B cell (primary cell): ENCODE data around the gene S100A5. TPM values are rescaled to one million over a fixed set of nuclear protein-coding genes. Genes with fewer than 3 reads are reported as not detected.

Experiments used
- ATAC-seq: fragments of 200-7000 bp; cut with Tn5 transposase; one replicate; pipeline ENCODE4 v1.10.0; 2021; ENCODE audit warnings: low read depth, mild to moderate bottlenecking, moderate number of reproducible peaks, moderate library complexity
- CTCF ChIA-PET: fragments of 350-600 bp; sonication (Branson Sonifier 250); formaldehyde crosslinking; loops from one replicate; lab custom pipeline; 2021; ENCODE audit warnings: antibody characterized with exemption, inconsistent platforms; lab: Charles Lee
- POLR2A ChIA-PET: fragments of 350-600 bp; sonication (Branson Sonifier 250); formaldehyde crosslinking; loops from one replicate; lab custom pipeline; 2021; ENCODE audit warnings: antibody characterized with exemption; lab: Charles Lee
- DNase-seq: peaks from one replicate; pipeline ENCODE4 v3.0.0; 2013
- H2AFZ ChIP-seq: 2 replicates; pipeline ENCODE4 v1.6.1; 2012; ENCODE audit warnings: mild to moderate bottlenecking, low read depth, low read length; ENCODE audit not compliant: insufficient read depth, poor library complexity, severe bottlenecking
- H3K27ac ChIP-seq, 2 donors: 1 replicate in 1 of 2; 2 replicates in 1 of 2; pipeline ENCODE4 v1.5.1; 2012 to 2013; ENCODE audit warnings: low read length in 2 of 2, mild to moderate bottlenecking in 2 of 2, moderate library complexity in 1 of 2
- H3K27me3 ChIP-seq, 4 experiments: fragments of 200-600 bp in 1 of 4; sonication (generic) in 1 of 4; replicated peaks in 1 of 4; 1 replicate in 2 of 4; 2 replicates in 2 of 4; pipeline versions ENCODE4 v1.6.1 to v1.7.0; 2013 to 2016; ENCODE audit warnings: low read length in 3 of 4, mild to moderate bottlenecking in 2 of 4, mixed read lengths in 1 of 4, moderate library complexity in 1 of 4; ENCODE audit not compliant: insufficient read depth in 4 of 4, control insufficient read depth in 3 of 4; ENCODE audit errors: control extremely low read depth in 1 of 4
- H3K36me3 ChIP-seq, 2 experiments: replicated peaks in 1 of 2; 1 replicate in 1 of 2; 2 replicates in 1 of 2; pipeline versions ENCODE4 v1.6.1 to v1.7.1; 2013; ENCODE audit warnings: low read length in 1 of 2; ENCODE audit not compliant: insufficient read depth in 2 of 2, control insufficient read depth in 1 of 2; ENCODE audit errors: control extremely low read depth in 1 of 2, extremely low read depth in 1 of 2
- H3K4me1 ChIP-seq, 2 donors: fragments of 200-600 bp in 1 of 2; sonication (generic) in 1 of 2; 1 replicate in 1 of 2; 2 replicates in 1 of 2; pipeline versions ENCODE4 v1.5.1 to v1.6.1; 2013 to 2017; ENCODE audit warnings: low read length in 2 of 2; ENCODE audit not compliant: control insufficient read depth in 2 of 2, insufficient read depth in 2 of 2
- H3K4me2 ChIP-seq: replicated peaks from 2 replicates; pipeline ENCODE3; 2012; ENCODE audit warnings: mild to moderate bottlenecking, low read depth, low read length; ENCODE audit not compliant: poor library complexity, severe bottlenecking
- H3K4me3 ChIP-seq, 5 experiments: fragments of 200-600 bp in 1 of 5; sonication (generic) in 1 of 5; 1 replicate in 3 of 5; 2 replicates in 2 of 5; pipeline versions ENCODE4 v1.5.1 to v1.7.0; 2011 to 2016; ENCODE audit warnings: low read length in 4 of 5, mild to moderate bottlenecking in 4 of 5, low read depth in 2 of 5, control low read depth in 1 of 5, moderate library complexity in 1 of 5; ENCODE audit not compliant: insufficient read depth in 1 of 5; ENCODE audit errors: control extremely low read depth in 1 of 5, extremely low read depth in 1 of 5
- H3K79me2 ChIP-seq: fragments of 200-600 bp; sonication (generic); one replicate; pipeline ENCODE4 v1.6.0; 2016; ENCODE audit warnings: low read length; ENCODE audit not compliant: control insufficient read depth, insufficient read depth
- H3K9ac ChIP-seq: fragments of 200-600 bp; sonication (generic); 2 replicates; pipeline ENCODE4 v1.6.1; 2017; ENCODE audit warnings: mild to moderate bottlenecking, low read length, moderate library complexity
- H3K9me3 ChIP-seq, 3 donors: one replicate each; pipeline versions ENCODE4 v1.6.1 to v1.7.1; 2013; ENCODE audit warnings: low read length in 2 of 3; ENCODE audit not compliant: control insufficient read depth in 2 of 3, insufficient read depth in 1 of 3; ENCODE audit errors: control extremely low read depth in 1 of 3
- H4K20me1 ChIP-seq: 2 replicates; pipeline ENCODE4 v1.6.0; 2012; ENCODE audit warnings: mild to moderate bottlenecking, low read length; ENCODE audit not compliant: insufficient read depth, control insufficient read depth, poor library complexity, severe bottlenecking
- H3K27ac Mint-ChIP-seq: one replicate; pipeline ENCODE4 v1.8.0; 2021; ENCODE audit warnings: mixed read lengths
- H3K27me3 Mint-ChIP-seq: one replicate; pipeline ENCODE4 v1.8.0; 2021; ENCODE audit warnings: mixed read lengths
- H3K4me1 Mint-ChIP-seq: one replicate; pipeline ENCODE4 v1.8.0; 2021; ENCODE audit warnings: mixed read lengths
- H3K4me3 Mint-ChIP-seq: one replicate; pipeline ENCODE4 v1.8.0; 2021; ENCODE audit warnings: mixed read lengths
- H3K9me3 Mint-ChIP-seq: one replicate; pipeline ENCODE4 v1.8.0; 2022; ENCODE audit warnings: mixed read lengths; ENCODE audit not compliant: insufficient read depth
- CTCF ChIP-seq: fragments of 200-600 bp; IDR thresholded peaks from one replicate; pipeline ENCODE4 v1.8.0; 2022; ENCODE audit warnings: antibody characterized with exemption, mild to moderate bottlenecking
- EZH2 ChIP-seq: IDR thresholded peaks from 2 replicates; pipeline ENCODE4 v1.6.1; 2012; ENCODE audit warnings: borderline replicate concordance, low read depth, mild to moderate bottlenecking, moderate library complexity, low read length; ENCODE audit not compliant: insufficient read depth, poor library complexity, severe bottlenecking
- WGBS: methylation state at CpG from one replicate; pipeline ENCODE4 v1.1.5; 2013; ENCODE audit warnings: missing lambda C conversion rate; ENCODE audit not compliant: insufficient coverage; 5-methylcytosine and 5-hydroxymethylcytosine counted together
- intact Hi-C: fragments of 100-400 bp; cut with micrococcal nuclease; formaldehyde crosslinking; loops from one replicate; pipeline ENCODE4 v1.10.0; 2022
- polyA plus RNA-seq: library from polyadenylated mRNA; depleted of rRNA; stranded (reverse); fragments of >200 nt; gene quantifications from 2 replicates; pipeline ENCODE4 v1.2.3, GENCODE V29; 2012
- total RNA-seq, 2 donors: library from RNA; stranded (reverse); fragments of 120-200 nt in 1 of 2; gene quantifications; 1 replicate in 1 of 2; 2 replicates in 1 of 2; pipeline versions ENCODE4 v1.2.3 to v1.2.4, GENCODE V29; 2013 to 2022

S100A5 gene
- total and polyA plus RNA-seq, 2 donors (not counting 1 experiment from before 2014, with no cell fraction given): 0.64 TPM; not detected in 1

GRCh38 chr1:153548722-153549688, 8.3 kb upstream of the S100A5 start, which contains the start of gene S100A3:
Gene S100A3, minus strand, starts transcription at chr1:153549258. Its CDS starts 773 bp downstream, at chr1:153548485.
- Histone ChIP-seq H3K9ac (no peak within 1 kb of the TSS), H3K4me3 (no peak within 1 kb of the TSS), H2AFZ (no peak within 1 kb of the TSS), H3K36me3 (no peaks in the 10 kb centered on the region), H3K9me3 (no peaks in the 10 kb centered on the region), H3K79me2 (no peaks in the 10 kb centered on the region), H3K27ac (no peak within 1 kb of the TSS), H3K27me3 (peaks cover 0 to 5% (median 0%) of the 10 kb centered on the region in 4 experiments), H3K4me2 (no peak within 1 kb of the TSS), H3K4me1 (peaks cover 22 to 28% of the 10 kb centered on the region in 2 donors), H4K20me1 (no peaks in the 10 kb centered on the region)
- intact Hi-C loops: no loop called here
- ChIA-PET POLR2A (no interaction called here), CTCF (interaction anchor here (1.6 to 7.5 kb wide), 2 partner anchors 14 to 16 kb away, joined by 5 to 59 read pairs; partner anchors contain the start of gene S100A6)
- H3K27ac Mint-ChIP-seq: peak within 1 kb of the TSS; percentile 37
- no peak for DNase-seq
- peaks cover 16% of the 10 kb centered on the region for H3K27me3 Mint-ChIP-seq
- 78% methylated on average over 11 of the region's 14 CpGs for WGBS
- no peak within 1 kb of the TSS for H3K4me3 Mint-ChIP-seq
- no peak for ATAC-seq
- peaks cover 31% of the 10 kb centered on the region for H3K4me1 Mint-ChIP-seq
- TF ChIP-seq EZH2: no peak
- TF ChIP-seq CTCF: no peak
- H3K9me3 Mint-ChIP-seq: no peaks in the 10 kb centered on the region
